HepG2 (cell line): Measurements from ENCODE around the gene THRB. TPM values are rescaled to one million over a fixed set of nuclear protein-coding genes. Genes with fewer than 3 reads are reported as not detected.

Source experiments
- EP300 ChIP-seq, 3 experiments: sonication (generic) in 1 of 3; formaldehyde crosslinking in 1 of 3; IDR thresholded peaks; 2 replicates each; pipeline versions ENCODE4 v1.5.1 to v1.6.1; 2011 to 2020; ENCODE audit warnings: low read depth in 2 of 3, low read length in 2 of 3, borderline replicate concordance in 1 of 3, improper control_type of control experiment in 1 of 3, mild to moderate bottlenecking in 1 of 3, missing genetic modification reagents in 1 of 3, moderate library complexity in 1 of 3
- ETV5 ChIP-seq: IDR thresholded peaks from 2 replicates; pipeline ENCODE4 v1.6.1; 2018; ENCODE audit warnings: missing biosample characterization, missing genetic modification reagents, inconsistent platforms, borderline replicate concordance
- HIVEP1 ChIP-seq: sonication (generic); formaldehyde crosslinking; IDR thresholded peaks from 2 replicates; pipeline ENCODE4 v1.4.0; 2020; ENCODE audit warnings: mild to moderate bottlenecking, missing genetic modification reagents
- IKZF1 ChIP-seq: fragments of 450-650 bp; IDR thresholded peaks from 2 replicates; pipeline ENCODE4 v1.7.1; 2016
- MEIS2 ChIP-seq: sonication (generic); formaldehyde crosslinking; IDR thresholded peaks from 2 replicates; pipeline ENCODE4 v1.9.0; 2021; ENCODE audit warnings: mild to moderate bottlenecking, missing genetic modification reagents
- MNT ChIP-seq: fragments of 450-650 bp; IDR thresholded peaks from 2 replicates; pipeline ENCODE4 v1.6.1; 2016
- NR3C1 ChIP-seq: sonication (generic); formaldehyde crosslinking; IDR thresholded peaks from 2 replicates; pipeline ENCODE4 v1.4.0; 2020; ENCODE audit warnings: missing genetic modification reagents
- RNF219 ChIP-seq: sonication (generic); formaldehyde crosslinking; IDR thresholded peaks from 2 replicates; pipeline ENCODE4 v1.5.0; 2020; ENCODE audit warnings: mild to moderate bottlenecking, missing genetic modification reagents
- SIX1 ChIP-seq: sonication (generic); formaldehyde crosslinking; IDR thresholded peaks from 2 replicates; pipeline ENCODE4 v1.4.0; 2020; ENCODE audit warnings: missing genetic modification reagents, borderline replicate concordance
- SOX6 ChIP-seq, 2 experiments: fragments of 450-650 bp in 1 of 2; sonication (generic) in 1 of 2; formaldehyde crosslinking in 1 of 2; IDR thresholded peaks; 2 replicates each; pipeline versions ENCODE4 v1.4.0 to v1.6.1; 2017 to 2020; ENCODE audit warnings: antibody characterized with exemption in 1 of 2, mild to moderate bottlenecking in 1 of 2, missing genetic modification reagents in 1 of 2
- SRSF1 ChIP-seq: fragments of 200-400 bp; formaldehyde crosslinking; optimal IDR thresholded peaks from 2 replicates; pipeline ENCODE3; 2017; ENCODE audit warnings: mild to moderate bottlenecking, low read depth, low read length, moderate library complexity
- TP53 ChIP-seq: sonication (generic); formaldehyde crosslinking; conservative IDR thresholded peaks from 2 replicates; pipeline ENCODE4 v1.4.0; 2020; ENCODE audit warnings: missing genetic modification reagents
- YEATS2 ChIP-seq: sonication (generic); formaldehyde crosslinking; IDR thresholded peaks from 2 replicates; pipeline ENCODE4 v1.4.0; 2020; ENCODE audit warnings: missing genetic modification reagents, borderline replicate concordance
- ZC3H4 ChIP-seq: sonication (generic); formaldehyde crosslinking; IDR thresholded peaks from 2 replicates; pipeline ENCODE4 v1.4.0; 2020; ENCODE audit warnings: missing genetic modification reagents, borderline replicate concordance
- ZFYVE20 ChIP-seq: sonication (generic); formaldehyde crosslinking; IDR thresholded peaks from 2 replicates; pipeline ENCODE4 v1.8.0; 2023; ENCODE audit warnings: low read depth, mild to moderate bottlenecking, moderate library complexity, missing genetic modification reagents, borderline replicate concordance
- ZNF264 ChIP-seq: sonication (generic); formaldehyde crosslinking; IDR thresholded peaks from 2 replicates; pipeline ENCODE4 v1.4.0; 2020; ENCODE audit warnings: missing genetic modification reagents
- ZNF276 ChIP-seq: sonication (generic); formaldehyde crosslinking; IDR thresholded peaks from 2 replicates; pipeline ENCODE4 v1.4.0; 2020; ENCODE audit warnings: mild to moderate bottlenecking, low read depth, missing genetic modification reagents
- ZNF33A ChIP-seq: sonication (generic); formaldehyde crosslinking; IDR thresholded peaks from 2 replicates; pipeline ENCODE4 v1.5.1; 2020; ENCODE audit warnings: missing genetic modification reagents, mild to moderate bottlenecking, moderate library complexity, borderline replicate concordance
- ZNF572 ChIP-seq: sonication (generic); formaldehyde crosslinking; IDR thresholded peaks from 2 replicates; pipeline ENCODE4 v1.5.1; 2020; ENCODE audit warnings: mild to moderate bottlenecking, missing genetic modification reagents
- ZNF780A ChIP-seq: sonication (generic); formaldehyde crosslinking; IDR thresholded peaks from 2 replicates; pipeline ENCODE4 v1.8.0; 2022; ENCODE audit warnings: mild to moderate bottlenecking, missing genetic modification reagents, moderate library complexity
- ZNF781 ChIP-seq: sonication (generic); formaldehyde crosslinking; IDR thresholded peaks from 2 replicates; pipeline ENCODE4 v1.5.1; 2020; ENCODE audit warnings: borderline replicate concordance, mild to moderate bottlenecking, missing genetic modification reagents; ENCODE audit errors: not compliant biosample characterization
- ZNF841 ChIP-seq: sonication (generic); formaldehyde crosslinking; IDR thresholded peaks from 2 replicates; pipeline ENCODE4 v1.8.1; 2023; ENCODE audit warnings: missing genetic modification reagents, borderline replicate concordance
- ZNF883 ChIP-seq: sonication (generic); formaldehyde crosslinking; IDR thresholded peaks from 2 replicates; pipeline ENCODE4 v1.5.1; 2020; ENCODE audit warnings: mild to moderate bottlenecking, missing genetic modification reagents; ENCODE audit errors: not compliant biosample characterization
- ZZZ3 ChIP-seq: sonication (generic); formaldehyde crosslinking; IDR thresholded peaks from 2 replicates; pipeline ENCODE4 v1.4.0; 2020; ENCODE audit warnings: missing genetic modification reagents, mild to moderate bottlenecking, borderline replicate concordance
- polyA plus RNA-seq, 8 experiments: library from polyadenylated mRNA; depleted of rRNA in 3 of 8; stranded (reverse) in 7 of 8; unstranded in 1 of 8; fragments of >200 nt; fragmentation: Illumina TruSeq in 4 of 8; extraction: Trizol in 4 of 8; gene quantifications; 2 replicates each; pipeline versions ENCODE4 v1.2.1 to v1.2.3, GENCODE V29; 2011 to 2016; ENCODE audit warnings: low read depth in 4 of 8, missing spikeins in 1 of 8, mixed read lengths in 1 of 8; ENCODE audit not compliant: insufficient read depth in 1 of 8
- total RNA-seq, 5 experiments: library from RNA; depleted of rRNA; stranded (reverse); fragments of >200 nt; fragmentation: Illumina TruSeq; extraction: Trizol; gene quantifications; 2 replicates each; pipeline ENCODE4 v1.2.3, GENCODE V29; 2016; ENCODE audit warnings: low read depth in 1 of 5

THRB gene
- total and polyA plus RNA-seq, 2 of the 13 experiments (the other 11 are each of a cell fraction or from before 2014, with no cell fraction given): 4.7 to 22.7 TPM

- TF ChIP-seq ZNF276 (CRISPR knock-in tag) (no peak), SIX1 (no peak), IKZF1 (no peak), ZC3H4 (CRISPR knock-in tag) (no peak), ZFYVE20 (CRISPR knock-in tag) (no peak), ZNF883 (CRISPR knock-in tag) (no peak), SOX6 (IDR thresholded peaks at IDR 0.05) (no peak), SOX6 (CRISPR knock-in tag; IDR thresholded peaks at IDR 0.05) (peak; percentile 51; the same call in 1 of the 2 replicates), ETV5 (CRISPR knock-in tag) (peak; percentile 20; the same call in 1 of the 2 replicates), ZNF33A (CRISPR knock-in tag) (no peak), ZNF264 (CRISPR knock-in tag) (no peak), ZZZ3 (no peak), ZNF841 (CRISPR knock-in tag) (no peak), HIVEP1 (no peak), EP300 (IDR thresholded peaks at IDR 0.05; ENCODE audit: low read depth in 2 of 2, low read length in 2 of 2) (no peak; a peak in 1 of 4 replicates), EP300 (CRISPR knock-in tag; IDR thresholded peaks at IDR 0.05; ENCODE audit: borderline replicate concordance) (no peak), MNT (no peak), YEATS2 (CRISPR knock-in tag) (no peak), MEIS2 (CRISPR knock-in tag) (no peak), TP53 (CRISPR knock-in tag) (no peak), SRSF1 (no peak), ZNF781 (CRISPR knock-in tag) (no peak), NR3C1 (CRISPR knock-in tag) (no peak), ZNF572 (CRISPR knock-in tag) (no peak), ZNF780A (CRISPR knock-in tag) (no peak), RNF219 (no peak)
Observed at GRCh38 chr3:24375947-24376384, 118.7 kb downstream of the THRB start (continued).
